OCI-LY3 (cell line): ENCODE measurements around the gene MAL.

ENCODE experiments used
- EZH2phosphoT487 ChIP-seq: fragments of 200-600 bp; shearing (Covaris generic); IDR thresholded peaks from 2 replicates; pipeline ENCODE4 v1.6.1; 2018; ENCODE audit warnings: antibody characterized with exemption, mixed run types, low read depth
- TF ChIP-seq, protein P1 (sequence below): fragments of 200-600, 300-600 bp; sonication (generic); IDR thresholded peaks from 2 replicates; pipeline ENCODE4 v1.5.1; 2014; ENCODE audit warnings: antibody characterized with exemption, low read length, low read depth

DNA sequence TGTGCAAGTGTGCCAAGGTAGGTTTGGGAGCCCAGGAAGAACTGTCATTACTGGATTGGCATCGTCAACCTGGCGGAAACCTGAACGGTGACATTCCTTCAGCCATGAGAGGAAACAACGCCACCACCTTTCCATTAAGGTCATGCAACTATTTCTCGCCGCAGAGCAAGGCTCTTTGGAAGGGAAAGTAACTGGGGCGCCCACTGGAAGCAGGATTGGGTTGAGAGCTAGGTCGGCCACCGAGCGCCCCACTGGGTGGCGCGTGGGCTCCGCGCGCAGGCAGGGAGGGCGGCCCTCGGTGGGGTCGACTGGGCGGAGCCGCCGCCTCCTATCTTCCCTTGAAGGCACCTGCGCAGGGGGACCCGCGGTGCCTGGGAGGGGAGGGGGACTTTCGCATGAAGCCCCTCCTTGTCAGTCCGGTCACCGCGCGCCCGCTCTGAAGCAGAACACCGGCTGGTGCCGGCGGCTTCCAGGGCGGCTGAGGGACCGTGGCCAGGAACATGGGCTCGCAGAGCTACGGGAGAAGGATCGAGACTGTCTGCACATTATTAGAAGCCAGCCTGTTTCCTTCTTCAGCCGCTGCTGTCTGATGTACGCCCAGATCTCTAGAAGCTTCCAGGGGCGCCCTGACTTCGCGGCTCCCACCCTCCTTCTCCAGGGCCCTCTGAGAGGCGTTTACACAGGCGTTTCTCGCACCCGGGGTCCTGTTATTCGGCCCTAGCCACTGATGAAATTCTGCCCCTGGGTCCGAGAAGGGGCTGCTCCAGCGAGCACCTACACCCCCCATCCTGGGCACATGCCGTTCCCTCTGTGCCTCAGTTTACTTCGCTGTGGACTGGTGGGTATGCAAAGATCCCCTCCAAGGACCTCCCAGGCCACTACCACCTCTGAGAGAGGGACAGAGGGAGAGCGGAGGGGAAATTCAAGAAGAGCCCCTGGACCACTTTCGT, 27.3 kb upstream of the MAL start:
- TF ChIP-seq, protein P1, sequence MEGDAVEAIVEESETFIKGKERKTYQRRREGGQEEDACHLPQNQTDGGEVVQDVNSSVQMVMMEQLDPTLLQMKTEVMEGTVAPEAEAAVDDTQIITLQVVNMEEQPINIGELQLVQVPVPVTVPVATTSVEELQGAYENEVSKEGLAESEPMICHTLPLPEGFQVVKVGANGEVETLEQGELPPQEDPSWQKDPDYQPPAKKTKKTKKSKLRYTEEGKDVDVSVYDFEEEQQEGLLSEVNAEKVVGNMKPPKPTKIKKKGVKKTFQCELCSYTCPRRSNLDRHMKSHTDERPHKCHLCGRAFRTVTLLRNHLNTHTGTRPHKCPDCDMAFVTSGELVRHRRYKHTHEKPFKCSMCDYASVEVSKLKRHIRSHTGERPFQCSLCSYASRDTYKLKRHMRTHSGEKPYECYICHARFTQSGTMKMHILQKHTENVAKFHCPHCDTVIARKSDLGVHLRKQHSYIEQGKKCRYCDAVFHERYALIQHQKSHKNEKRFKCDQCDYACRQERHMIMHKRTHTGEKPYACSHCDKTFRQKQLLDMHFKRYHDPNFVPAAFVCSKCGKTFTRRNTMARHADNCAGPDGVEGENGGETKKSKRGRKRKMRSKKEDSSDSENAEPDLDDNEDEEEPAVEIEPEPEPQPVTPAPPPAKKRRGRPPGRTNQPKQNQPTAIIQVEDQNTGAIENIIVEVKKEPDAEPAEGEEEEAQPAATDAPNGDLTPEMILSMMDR: no peak
- TF ChIP-seq EZH2phosphoT487: no peak
